ENCODE data around the gene DGKI. TPM values are rescaled to one million over a fixed set of nuclear protein-coding genes. Genes with fewer than 3 reads are reported as not detected.
A peak's percentile ranks its signal among the peaks of the same experiment; 100 is the strongest.

Gene DGKI
- total and polyA plus RNA-seq, 4 donors = 0.03 to 1.5 (median 0.33) TPM

- ATAC-seq (ENCODE audit: insufficient read depth, low FRiP score) (no peak), DNase-seq (no peak)
- TF ChIP-seq CTCF (IDR thresholded peaks at IDR 0.05; ENCODE audit: control extremely low read depth, extremely low read depth) = no peak
- no peaks in the 10 kb centered on the region for H3K4me1 ChIP-seq (ENCODE audit: control insufficient read depth in 5 of 5, insufficient read depth in 5 of 5, low read length in 5 of 5)
- H3K9me3 ChIP-seq (ENCODE audit: control insufficient read depth in 4 of 4, insufficient read depth in 3 of 4, low read length in 3 of 4) = no peaks in the 10 kb centered on the region
- H3K27ac ChIP-seq (ENCODE audit: low read depth in 1 of 2, low read length in 1 of 2) = no peak overlapping the region
- H3K4me3 ChIP-seq = no peak overlapping the region
- 89 to 92% methylated on average over 6 of the region's 6 CpGs for WGBS, 2 donors
- H3K36me3 ChIP-seq (ENCODE audit: control insufficient read depth in 4 of 4, insufficient read depth in 4 of 4, low read length in 4 of 4) = no peaks in the 10 kb centered on the region
- no peak overlapping the region for H3K9ac ChIP-seq (ENCODE audit: insufficient read depth in 1 of 2, low read length in 2 of 2)
- H3K27me3 ChIP-seq (ENCODE audit: control insufficient read depth in 3 of 3, insufficient read depth in 3 of 3, low read length in 2 of 3) = no peaks in the 10 kb centered on the region
These were observed 210.9 kb downstream of the DGKI start for GRCh38 chr7:137635874-137636273.

GRCh38 chr7:137635132-137635531, 211.6 kb downstream of the DGKI start:
- no peaks in the 10 kb centered on the region for H3K4me1 ChIP-seq (ENCODE audit: control insufficient read depth in 5 of 5, insufficient read depth in 5 of 5, low read length in 5 of 5)
- no peaks in the 10 kb centered on the region for H3K27me3 ChIP-seq (ENCODE audit: control insufficient read depth in 3 of 3, insufficient read depth in 3 of 3, low read length in 2 of 3)
- no peak overlapping the region for H3K9ac ChIP-seq (ENCODE audit: insufficient read depth in 1 of 2, low read length in 2 of 2)
- H3K27ac ChIP-seq (ENCODE audit: low read depth in 1 of 2, low read length in 1 of 2) = no peak overlapping the region
- ATAC-seq (ENCODE audit: insufficient read depth, low FRiP score) (no peak), DNase-seq (no peak)
- H3K9me3 ChIP-seq (ENCODE audit: control insufficient read depth in 4 of 4, insufficient read depth in 3 of 4, low read length in 3 of 4) = no peaks in the 10 kb centered on the region
- H3K4me3 ChIP-seq = no peak overlapping the region
- 87 to 93% methylated on average over 3 of the region's 3 CpGs for WGBS, 2 donors
- H3K36me3 ChIP-seq (ENCODE audit: control insufficient read depth in 4 of 4, insufficient read depth in 4 of 4, low read length in 4 of 4) = no peaks in the 10 kb centered on the region
- TF ChIP-seq CTCF (IDR thresholded peaks at IDR 0.05; ENCODE audit: control extremely low read depth, extremely low read depth) = no peak

- no peaks in the 10 kb centered on the region for H3K4me1 ChIP-seq (ENCODE audit: control insufficient read depth in 5 of 5, insufficient read depth in 5 of 5, low read length in 5 of 5)
- ATAC-seq (ENCODE audit: insufficient read depth, low FRiP score) (no peak), DNase-seq (no peak)
- H3K27ac ChIP-seq (ENCODE audit: low read depth in 1 of 2, low read length in 1 of 2) = no peak overlapping the region
- no peaks in the 10 kb centered on the region for H3K27me3 ChIP-seq (ENCODE audit: control insufficient read depth in 3 of 3, insufficient read depth in 3 of 3, low read length in 2 of 3)
- no peak for TF ChIP-seq CTCF (IDR thresholded peaks at IDR 0.05; ENCODE audit: control extremely low read depth, extremely low read depth)
- WGBS, 2 donors = 88 to 89% methylated on average over 1 of the region's 1 CpG
- no peak overlapping the region for H3K4me3 ChIP-seq
- no peaks in the 10 kb centered on the region for H3K9me3 ChIP-seq (ENCODE audit: control insufficient read depth in 4 of 4, insufficient read depth in 3 of 4, low read length in 3 of 4)
- H3K36me3 ChIP-seq (ENCODE audit: control insufficient read depth in 4 of 4, insufficient read depth in 4 of 4, low read length in 4 of 4) = no peaks in the 10 kb centered on the region
- no peak overlapping the region for H3K9ac ChIP-seq (ENCODE audit: insufficient read depth in 1 of 2, low read length in 2 of 2)
These were observed 212.4 kb downstream of the DGKI start for GRCh38 chr7:137634356-137634755.

GRCh38 chr7:137633133-137633532, 213.6 kb downstream of the DGKI start:
- H3K4me1 ChIP-seq (ENCODE audit: control insufficient read depth in 5 of 5, insufficient read depth in 5 of 5, low read length in 5 of 5) = no peaks in the 10 kb centered on the region
- DNase-seq (peak in 1 of 3 donors; percentile 13), ATAC-seq (ENCODE audit: insufficient read depth, low FRiP score) (no peak)
- no peak overlapping the region for H3K27ac ChIP-seq (ENCODE audit: low read depth in 1 of 2, low read length in 1 of 2)
- no peak for TF ChIP-seq CTCF (IDR thresholded peaks at IDR 0.05; ENCODE audit: control extremely low read depth, extremely low read depth)
- H3K27me3 ChIP-seq (ENCODE audit: control insufficient read depth in 3 of 3, insufficient read depth in 3 of 3, low read length in 2 of 3) = no peaks in the 10 kb centered on the region
- no peak overlapping the region for H3K4me3 ChIP-seq
- H3K9me3 ChIP-seq (ENCODE audit: control insufficient read depth in 4 of 4, insufficient read depth in 3 of 4, low read length in 3 of 4) = no peaks in the 10 kb centered on the region
- no peak overlapping the region for H3K9ac ChIP-seq (ENCODE audit: insufficient read depth in 1 of 2, low read length in 2 of 2)
- 70 to 77% methylated on average over 5 of the region's 5 CpGs for WGBS, 2 donors
- H3K36me3 ChIP-seq (ENCODE audit: control insufficient read depth in 4 of 4, insufficient read depth in 4 of 4, low read length in 4 of 4) = no peaks in the 10 kb centered on the region

Measured in lung (tissue), 12 donors.